ENCODE measurements around the gene PCNX2. TPM values are rescaled to one million over a fixed set of nuclear protein-coding genes. Genes with fewer than 3 reads are reported as not detected.

PCNX2 gene
- total RNA-seq, 4 donors from 2014 or later = 12.1 to 35.1 (median 15.8) TPM

DNA sequence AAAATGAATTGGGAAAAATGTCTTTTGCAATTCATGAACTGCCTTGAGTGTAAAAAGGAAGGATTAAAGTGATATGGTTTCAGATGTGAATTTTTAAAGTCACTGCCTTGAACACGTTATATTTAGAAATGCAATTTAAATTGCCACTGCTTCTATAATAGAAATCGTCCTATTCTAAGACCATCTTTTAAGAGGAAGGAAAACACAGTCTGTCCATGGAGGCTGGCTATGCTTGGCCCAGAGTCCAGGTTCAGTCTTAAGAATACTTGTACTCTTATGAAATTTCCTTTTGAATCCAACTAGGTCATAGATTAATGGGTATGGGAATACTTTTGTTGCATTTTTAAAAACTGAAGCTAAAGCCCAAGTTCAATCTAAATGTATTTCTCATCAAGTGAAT lies 86.0 kb downstream of the PCNX2 start:
- H3K4me3 ChIP-seq (replicated peaks in 1 of 3) = no peak overlapping the region
- WGBS, 2 donors = 67 to 83% methylated on average over 2 of the region's 2 CpGs
- no peak overlapping the region for H3K27ac ChIP-seq
- H3K27me3 ChIP-seq = no peaks in the 10 kb centered on the region
- H3K4me1 ChIP-seq = no peaks in the 10 kb centered on the region
- H3K9me3 ChIP-seq = no peaks in the 10 kb centered on the region
- no peak for TF ChIP-seq POLR2A (IDR thresholded peaks at IDR 0.05)
- TF ChIP-seq, protein P1, sequence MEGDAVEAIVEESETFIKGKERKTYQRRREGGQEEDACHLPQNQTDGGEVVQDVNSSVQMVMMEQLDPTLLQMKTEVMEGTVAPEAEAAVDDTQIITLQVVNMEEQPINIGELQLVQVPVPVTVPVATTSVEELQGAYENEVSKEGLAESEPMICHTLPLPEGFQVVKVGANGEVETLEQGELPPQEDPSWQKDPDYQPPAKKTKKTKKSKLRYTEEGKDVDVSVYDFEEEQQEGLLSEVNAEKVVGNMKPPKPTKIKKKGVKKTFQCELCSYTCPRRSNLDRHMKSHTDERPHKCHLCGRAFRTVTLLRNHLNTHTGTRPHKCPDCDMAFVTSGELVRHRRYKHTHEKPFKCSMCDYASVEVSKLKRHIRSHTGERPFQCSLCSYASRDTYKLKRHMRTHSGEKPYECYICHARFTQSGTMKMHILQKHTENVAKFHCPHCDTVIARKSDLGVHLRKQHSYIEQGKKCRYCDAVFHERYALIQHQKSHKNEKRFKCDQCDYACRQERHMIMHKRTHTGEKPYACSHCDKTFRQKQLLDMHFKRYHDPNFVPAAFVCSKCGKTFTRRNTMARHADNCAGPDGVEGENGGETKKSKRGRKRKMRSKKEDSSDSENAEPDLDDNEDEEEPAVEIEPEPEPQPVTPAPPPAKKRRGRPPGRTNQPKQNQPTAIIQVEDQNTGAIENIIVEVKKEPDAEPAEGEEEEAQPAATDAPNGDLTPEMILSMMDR (IDR thresholded peaks at IDR 0.05) = no peak
- no peaks in the 10 kb centered on the region for H3K36me3 ChIP-seq
- no peak for DNase-seq
- intact Hi-C loops (cut with DNase I) = no loop called here

DNA sequence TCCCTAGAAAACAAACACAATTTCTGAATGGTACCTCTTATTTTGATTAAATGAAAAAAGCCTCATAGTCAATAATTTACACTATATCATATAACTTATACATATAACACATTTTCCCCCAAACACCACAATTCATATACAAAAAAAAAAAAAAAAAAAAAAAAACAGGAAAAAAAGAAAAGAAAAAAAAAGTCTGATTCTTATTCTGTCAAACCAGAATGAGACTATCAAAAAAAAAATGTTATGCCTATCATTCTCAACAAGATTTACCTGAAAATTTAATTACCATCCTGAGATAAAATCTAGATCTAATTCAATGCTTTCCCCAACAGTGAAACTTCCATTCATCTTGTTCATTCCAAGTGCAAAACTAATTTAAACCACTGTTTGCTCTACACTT lies 86.8 kb downstream of the PCNX2 start:
- Histone ChIP-seq H3K4me3 (replicated peaks in 1 of 3) (no peak overlapping the region), H3K36me3 (no peaks in the 10 kb centered on the region), H3K27ac (no peak overlapping the region), H3K9me3 (no peaks in the 10 kb centered on the region), H3K4me1 (no peaks in the 10 kb centered on the region), H3K27me3 (no peaks in the 10 kb centered on the region)
- TF ChIP-seq POLR2A (IDR thresholded peaks at IDR 0.05) = no peak
- TF ChIP-seq, protein P1 (IDR thresholded peaks at IDR 0.05) = no peak
- intact Hi-C loops (cut with DNase I) = no loop called here
- no peak for DNase-seq

DNA sequence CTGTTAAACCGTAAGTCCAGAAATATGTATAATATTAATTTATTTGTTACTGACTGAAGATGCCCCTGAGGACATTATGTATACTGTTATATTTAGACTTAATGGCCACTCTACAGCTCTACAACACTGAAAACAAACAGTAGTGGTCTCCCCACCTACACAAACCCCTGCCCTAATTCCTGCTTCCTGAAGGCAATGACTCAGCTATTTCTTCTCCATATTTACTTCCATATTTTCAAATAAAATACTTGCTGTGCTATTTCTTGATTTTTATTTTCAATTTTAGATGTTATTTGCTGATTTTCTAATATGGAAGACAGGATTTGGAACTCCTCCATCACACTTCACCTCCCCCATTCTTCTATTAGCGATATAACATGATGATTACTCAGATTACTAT lies 97.6 kb downstream of the PCNX2 start:
- Histone ChIP-seq H3K4me3 (replicated peaks in 1 of 3) (no peak overlapping the region), H3K4me1 (no peaks in the 10 kb centered on the region), H3K9me3 (peaks cover 6% of the 10 kb centered on the region), H3K27ac (no peak overlapping the region), H3K27me3 (no peaks in the 10 kb centered on the region), H3K36me3 (no peaks in the 10 kb centered on the region)
- 95 to 97% methylated on average over 2 of the region's 2 CpGs for WGBS, 2 donors
- DNase-seq = no peak
- no peak for TF ChIP-seq POLR2A (IDR thresholded peaks at IDR 0.05)
- TF ChIP-seq, protein P1 (IDR thresholded peaks at IDR 0.05) = no peak
- intact Hi-C loops (cut with DNase I) = no loop called here

DNA sequence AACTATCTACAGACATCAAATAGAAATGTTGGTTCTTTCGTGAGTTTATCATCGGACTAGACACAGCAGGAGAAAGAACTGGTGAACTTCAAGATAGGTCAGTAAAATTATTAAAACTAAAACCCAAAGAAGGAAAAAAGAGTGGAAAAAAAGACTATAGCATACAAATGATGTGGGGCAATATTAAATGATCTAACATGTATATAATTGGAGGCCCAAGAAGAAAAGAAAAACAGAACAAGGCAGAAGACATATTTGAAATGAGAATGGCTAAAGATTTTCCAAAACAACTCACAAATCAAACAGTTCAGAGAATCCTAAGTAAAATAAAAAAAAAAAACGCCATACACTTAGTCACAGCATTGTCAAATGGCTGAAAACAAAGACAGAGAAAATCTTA lies 101.8 kb downstream of the PCNX2 start:
- intact Hi-C loops (cut with DNase I) = no loop called here
- Histone ChIP-seq H3K9me3 (peaks cover 6% of the 10 kb centered on the region), H3K4me3 (replicated peaks in 1 of 3) (no peak overlapping the region), H3K27me3 (no peaks in the 10 kb centered on the region), H3K4me1 (no peaks in the 10 kb centered on the region), H3K27ac (no peak overlapping the region), H3K36me3 (no peaks in the 10 kb centered on the region)
- no peak for DNase-seq
- WGBS, 2 donors = 93 to 97% methylated on average over 3 of the region's 3 CpGs
- TF ChIP-seq, protein P1 (IDR thresholded peaks at IDR 0.05) = no peak
- no peak for TF ChIP-seq POLR2A (IDR thresholded peaks at IDR 0.05)

DNA sequence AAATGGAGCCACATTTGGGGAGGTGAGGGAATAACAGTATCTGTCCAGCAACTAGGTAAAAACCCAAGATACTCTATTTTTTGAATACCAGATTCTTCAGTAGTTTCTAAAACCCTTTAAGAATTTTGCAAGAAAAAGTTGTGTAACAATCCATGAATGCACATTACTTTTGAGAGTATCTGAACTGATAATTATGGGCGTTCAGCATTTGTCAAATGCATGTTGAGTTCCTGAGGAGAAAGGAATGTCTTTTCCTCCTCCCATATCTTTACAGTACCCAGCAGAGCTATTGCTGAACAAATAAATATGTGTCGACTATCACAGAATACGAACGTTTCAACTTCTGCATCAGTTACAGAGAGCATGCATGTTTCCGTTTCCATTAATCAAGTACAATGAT lies 104.5 kb downstream of the PCNX2 start:
- intact Hi-C loops (cut with DNase I) = no loop called here
- DNase-seq = no peak
- H3K27me3 ChIP-seq = no peaks in the 10 kb centered on the region
- WGBS, 2 donors = 85 to 90% methylated on average over 5 of the region's 5 CpGs
- H3K9me3 ChIP-seq = peaks cover 4% of the 10 kb centered on the region
- no peak overlapping the region for H3K27ac ChIP-seq
- H3K4me1 ChIP-seq = no peaks in the 10 kb centered on the region
- no peak overlapping the region for H3K4me3 ChIP-seq (replicated peaks in 1 of 3)
- no peak for TF ChIP-seq POLR2A (IDR thresholded peaks at IDR 0.05)
- TF ChIP-seq, protein P1 (IDR thresholded peaks at IDR 0.05) = no peak
- no peaks in the 10 kb centered on the region for H3K36me3 ChIP-seq
